ENCODE data around the gene C16orf74. TPM values are rescaled to one million over a fixed set of nuclear protein-coding genes. Genes with fewer than 3 reads are reported as not detected.

The C16orf74 gene
- total and polyA plus RNA-seq, 2 experiments from 2014 or later: 3.8 to 7.0 TPM

GRCh38 chr16:85673529-85674417 is 77.1 kb downstream of the C16orf74 start:
- peaks cover 40% of the 10 kb centered on the region for H3F3A ChIP-seq (ENCODE audit: insufficient read depth)
- H3K4me2 ChIP-seq (ENCODE audit: unreplicated experiment): no peak overlapping the region
- H2AFZ ChIP-seq: no peak overlapping the region
- no peaks in the 10 kb centered on the region for H3K27me3 ChIP-seq (replicated peaks; ENCODE audit: insufficient read depth)
- H3K36me3 ChIP-seq (ENCODE audit: low read depth): peaks cover 59% of the 10 kb centered on the region
- H3K4me1 ChIP-seq (ENCODE audit: insufficient read depth): no peaks in the 10 kb centered on the region
- DNase-seq: peak; percentile 55
- in situ Hi-C loops (cut with MboI): no loop called here
- H3K4me3 ChIP-seq: no peak overlapping the region
- H4K20me1 ChIP-seq (ENCODE audit: insufficient read depth): no peaks in the 10 kb centered on the region
- no peak for TF ChIP-seq EZH2phosphoT487 (IDR thresholded peaks at IDR 0.05; ENCODE audit: insufficient read depth, low read depth)
- TF ChIP-seq EZH2 (IDR thresholded peaks at IDR 0.05; ENCODE audit: insufficient read depth, poor library complexity, severe bottlenecking): no peak
- H3K27ac ChIP-seq: no peak overlapping the region
- H3K9me3 ChIP-seq (ENCODE audit: low read depth): no peaks in the 10 kb centered on the region
- WGBS, 2 experiments (ENCODE audit: low coverage in 1 of 2, low lambda C conversion rate in 2 of 2, missing lambda C conversion rate in 2 of 2): 62 to 70% methylated on average over 19 of the region's 19 CpGs
- no peaks in the 10 kb centered on the region for H3K9me2 ChIP-seq (ENCODE audit: insufficient read depth)
- no peak overlapping the region for H3K9ac ChIP-seq
- H3K79me2 ChIP-seq (ENCODE audit: insufficient read depth): 0 out of 2 replicates have a peak, but pooled peaks cover 4% of the 10 kb centered on the region

DNA sequence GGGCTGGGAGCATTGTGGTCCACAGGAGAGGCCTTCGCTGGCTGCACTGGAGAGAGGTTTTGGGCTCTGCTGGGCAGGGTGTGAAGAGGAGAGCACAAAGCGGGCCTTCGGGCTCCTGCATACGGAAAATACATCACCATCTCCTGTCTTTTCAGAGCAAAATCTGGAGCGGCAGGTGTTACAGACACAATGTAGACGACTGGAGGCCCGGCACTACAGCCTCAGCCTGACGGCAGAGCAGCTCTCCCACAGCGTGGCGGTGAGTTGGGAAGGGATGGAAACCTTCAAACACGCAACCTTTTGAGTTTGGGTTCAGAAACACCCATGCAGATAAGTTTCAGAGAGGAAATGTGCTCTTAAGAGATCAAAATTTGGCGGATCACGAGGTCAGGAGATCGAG is 80.1 kb downstream of the C16orf74 start:
- Histone ChIP-seq H3K79me2 (ENCODE audit: insufficient read depth) (0 out of 2 replicates have a peak, but pooled peaks cover 4% of the 10 kb centered on the region), H4K20me1 (ENCODE audit: insufficient read depth) (no peaks in the 10 kb centered on the region), H3K9ac (no peak overlapping the region), H2AFZ (no peak overlapping the region), H3K9me2 (ENCODE audit: insufficient read depth) (no peaks in the 10 kb centered on the region), H3K9me3 (ENCODE audit: low read depth) (no peaks in the 10 kb centered on the region), H3K36me3 (ENCODE audit: low read depth) (peaks cover 65% of the 10 kb centered on the region), H3K4me2 (ENCODE audit: unreplicated experiment) (no peak overlapping the region), H3K4me3 (no peak overlapping the region), H3K27me3 (replicated peaks; ENCODE audit: insufficient read depth) (no peaks in the 10 kb centered on the region), H3F3A (ENCODE audit: insufficient read depth) (peaks cover 37% of the 10 kb centered on the region), H3K4me1 (ENCODE audit: insufficient read depth) (no peaks in the 10 kb centered on the region), H3K27ac (no peak overlapping the region)
- in situ Hi-C loops (cut with MboI): no loop called here
- TF ChIP-seq EZH2phosphoT487 (IDR thresholded peaks at IDR 0.05; ENCODE audit: insufficient read depth, low read depth) (no peak), EZH2 (IDR thresholded peaks at IDR 0.05; ENCODE audit: insufficient read depth, poor library complexity, severe bottlenecking) (no peak)
- WGBS, 2 experiments (ENCODE audit: low coverage in 1 of 2, low lambda C conversion rate in 2 of 2, missing lambda C conversion rate in 2 of 2): 97% methylated on average over 14 of the region's 14 CpGs
- no peak for DNase-seq

GRCh38 chr16:85668676-85669424 is 82.0 kb downstream of the C16orf74 start:
- TF ChIP-seq EZH2phosphoT487 (IDR thresholded peaks at IDR 0.05; ENCODE audit: insufficient read depth, low read depth) (no peak), EZH2 (IDR thresholded peaks at IDR 0.05; ENCODE audit: insufficient read depth, poor library complexity, severe bottlenecking) (no peak)
- in situ Hi-C loops (cut with MboI): no loop called here
- peaks cover 24% of the 10 kb centered on the region for H3F3A ChIP-seq (ENCODE audit: insufficient read depth)
- H3K9me3 ChIP-seq (ENCODE audit: low read depth): no peaks in the 10 kb centered on the region
- no peak overlapping the region for H3K27ac ChIP-seq
- no peak overlapping the region for H3K9ac ChIP-seq
- no peak overlapping the region for H3K4me3 ChIP-seq
- no peak overlapping the region for H2AFZ ChIP-seq
- no peaks in the 10 kb centered on the region for H3K9me2 ChIP-seq (ENCODE audit: insufficient read depth)
- no peak for DNase-seq
- peaks cover 60% of the 10 kb centered on the region for H3K36me3 ChIP-seq (ENCODE audit: low read depth)
- no peak overlapping the region for H3K4me2 ChIP-seq (ENCODE audit: unreplicated experiment)
- WGBS, 2 experiments (ENCODE audit: low coverage in 1 of 2, low lambda C conversion rate in 2 of 2, missing lambda C conversion rate in 2 of 2): 92 to 96% methylated on average over 10 of the region's 10 CpGs
- H3K79me2 ChIP-seq (ENCODE audit: insufficient read depth): 0 out of 2 replicates have a peak, but pooled peaks cover 4% of the 10 kb centered on the region
- no peaks in the 10 kb centered on the region for H4K20me1 ChIP-seq (ENCODE audit: insufficient read depth)
- H3K27me3 ChIP-seq (replicated peaks; ENCODE audit: insufficient read depth): no peaks in the 10 kb centered on the region
- no peaks in the 10 kb centered on the region for H3K4me1 ChIP-seq (ENCODE audit: insufficient read depth)

DNA sequence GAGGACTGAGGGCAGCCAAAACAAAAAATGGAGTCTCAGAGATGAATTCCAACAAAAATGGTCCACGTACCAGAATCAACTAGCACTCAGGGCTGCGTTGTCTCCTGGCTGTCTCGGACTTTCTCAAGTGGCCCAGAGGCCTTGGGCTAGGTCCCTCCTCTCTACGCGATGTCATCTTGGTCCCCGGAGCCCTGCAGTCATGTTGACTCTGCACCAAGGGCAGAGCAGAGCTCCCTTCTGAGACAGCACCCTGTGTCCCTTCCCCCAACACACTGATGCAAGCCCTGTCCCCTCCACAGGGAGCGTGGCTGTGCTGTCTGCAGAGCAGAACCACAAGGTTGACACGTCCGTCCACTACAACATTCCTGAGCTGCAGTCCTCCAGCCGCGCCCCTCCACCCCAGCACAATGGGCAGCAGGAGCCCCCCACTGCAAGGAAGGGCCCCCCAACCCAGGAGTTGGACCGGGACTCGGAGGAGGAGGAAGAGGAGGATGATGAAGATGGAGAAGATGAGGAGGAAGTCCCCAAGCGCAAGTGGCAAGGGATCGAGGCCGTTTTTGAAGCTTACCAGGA is 83.0 kb downstream of the C16orf74 start:
- no peaks in the 10 kb centered on the region for H3K9me2 ChIP-seq (ENCODE audit: insufficient read depth)
- peaks cover 52% of the 10 kb centered on the region for H3K36me3 ChIP-seq (ENCODE audit: low read depth)
- no peak overlapping the region for H2AFZ ChIP-seq
- no peak overlapping the region for H3K27ac ChIP-seq
- H3K27me3 ChIP-seq (replicated peaks; ENCODE audit: insufficient read depth): no peaks in the 10 kb centered on the region
- no peak for TF ChIP-seq EZH2 (IDR thresholded peaks at IDR 0.05; ENCODE audit: insufficient read depth, poor library complexity, severe bottlenecking)
- TF ChIP-seq EZH2phosphoT487 (IDR thresholded peaks at IDR 0.05; ENCODE audit: insufficient read depth, low read depth): no peak
- no peak overlapping the region for H3K4me3 ChIP-seq
- no peak overlapping the region for H3K4me2 ChIP-seq (ENCODE audit: unreplicated experiment)
- in situ Hi-C loops (cut with MboI): no loop called here
- H4K20me1 ChIP-seq (ENCODE audit: insufficient read depth): no peaks in the 10 kb centered on the region
- 0 out of 2 replicates have a peak, but pooled peaks cover 4% of the 10 kb centered on the region for H3K79me2 ChIP-seq (ENCODE audit: insufficient read depth)
- DNase-seq: no peak
- H3K4me1 ChIP-seq (ENCODE audit: insufficient read depth): no peaks in the 10 kb centered on the region
- H3K9me3 ChIP-seq (ENCODE audit: low read depth): no peaks in the 10 kb centered on the region
- WGBS, 2 experiments (ENCODE audit: low coverage in 1 of 2, low lambda C conversion rate in 2 of 2, missing lambda C conversion rate in 2 of 2): 90 to 91% methylated on average over 16 of the region's 16 CpGs
- no peak overlapping the region for H3K9ac ChIP-seq
- H3F3A ChIP-seq (ENCODE audit: insufficient read depth): peaks cover 17% of the 10 kb centered on the region

Measured in GM23248 (cell line).